NCI-H1417 treated with DMSO at 0.1 percent for 48 hours (cell line): ENCODE results near the gene HAP1.

ENCODE experiments used
- DNase-seq: peaks from one replicate; lab custom pipeline; 2025; lab: John Stamatoyannopoulos, UW

Gene HAP1

GRCh38 chr17:41762841-41763240 is 28.4 kb upstream of the HAP1 start:
- DNase-seq: no peak

DNA sequence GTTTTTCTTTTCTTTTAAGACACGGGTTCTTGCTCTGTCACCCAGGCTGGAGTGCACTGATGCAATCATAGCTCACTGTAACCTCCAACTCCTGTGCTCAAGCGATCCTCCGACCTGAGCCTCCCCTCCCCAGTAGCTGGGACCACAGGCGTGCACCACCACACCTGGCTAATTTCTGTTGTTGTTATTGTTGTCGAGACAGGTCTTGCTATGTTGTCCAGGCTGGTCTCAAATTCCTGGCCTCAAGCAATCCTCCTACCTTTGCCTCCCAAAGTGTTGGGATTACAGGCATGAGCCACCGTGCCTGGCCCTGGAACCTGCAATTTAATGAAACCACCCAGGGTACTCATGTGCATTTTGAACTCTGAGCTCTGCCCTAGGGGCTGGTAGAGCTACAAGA is 27.9 kb upstream of the HAP1 start:
- no peak for DNase-seq

GRCh38 chr17:41760878-41761277 is 26.4 kb upstream of the HAP1 start:
- no peak for DNase-seq

GRCh38 chr17:41758601-41759000 is 24.2 kb upstream of the HAP1 start:
- DNase-seq: no peak

DNA sequence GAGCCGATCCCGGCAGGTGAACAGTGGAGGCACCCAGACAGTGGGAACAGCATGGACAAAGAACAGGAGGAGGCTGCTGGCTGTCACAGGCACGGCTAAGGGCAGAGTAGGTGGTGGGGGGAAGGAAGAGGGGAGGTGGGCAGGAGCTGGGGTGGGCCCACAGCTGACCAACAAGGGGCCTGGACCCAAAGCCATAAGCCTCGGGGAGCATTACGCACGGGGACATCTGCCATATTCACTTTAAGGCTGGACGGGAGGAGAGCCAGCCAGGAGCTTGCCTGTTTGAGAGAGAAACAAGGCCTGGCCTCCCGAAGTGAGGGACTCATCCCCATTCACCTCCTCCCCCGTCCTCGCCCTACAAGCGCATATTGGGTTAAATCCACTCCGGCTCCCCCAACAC is 19.6 kb upstream of the HAP1 start:
- no peak for DNase-seq

- DNase-seq: no peak
Measured at GRCh38 chr17:41751288-41751687, 16.8 kb upstream of the HAP1 start.

GRCh38 chr17:41750862-41751261 is 16.4 kb upstream of the HAP1 start:
- DNase-seq: no peak

DNA sequence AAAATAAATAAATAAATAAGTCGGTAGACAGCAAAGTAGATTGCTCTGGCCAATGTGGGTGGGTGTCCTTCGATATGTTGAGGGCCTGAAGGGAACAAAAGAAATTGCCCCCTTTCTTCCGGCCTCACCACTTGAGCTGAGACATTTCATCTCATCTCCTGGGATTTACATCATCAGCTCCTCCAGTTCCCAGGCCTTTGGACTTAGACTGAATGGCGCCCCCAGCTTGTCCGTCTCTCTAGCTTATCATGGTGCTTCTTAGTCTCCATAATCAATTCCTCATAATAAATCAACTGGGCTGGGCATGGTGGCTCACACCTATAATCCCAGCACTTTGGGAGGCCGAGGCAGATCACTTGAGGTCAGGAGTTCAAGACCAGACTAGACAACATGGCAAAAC is 13.8 kb upstream of the HAP1 start:
- no peak for DNase-seq

- DNase-seq: no peak
Measured at GRCh38 chr17:41741709-41742108, 7.3 kb upstream of the HAP1 start.

DNA sequence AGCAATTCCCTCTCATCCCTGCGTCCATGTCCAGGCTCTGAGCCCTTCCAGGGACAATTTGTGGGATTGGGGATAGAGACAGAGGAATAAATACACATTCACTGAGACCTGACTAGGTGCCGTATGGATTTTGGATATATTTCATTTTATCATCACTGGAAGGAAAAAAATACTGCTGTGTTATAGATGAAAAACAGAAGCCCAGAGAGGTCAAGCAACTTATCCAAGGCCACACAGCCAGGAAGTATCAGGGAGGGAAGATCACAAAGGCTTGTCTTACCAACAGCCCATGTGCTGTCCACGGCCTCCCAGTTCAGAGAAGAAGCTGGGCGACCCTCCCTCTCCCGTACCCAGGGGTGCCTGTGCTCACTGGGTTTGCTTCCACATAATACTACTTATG is 6.1 kb upstream of the HAP1 start:
- DNase-seq: no peak

- no peak for DNase-seq
Measured at GRCh38 chr17:41739661-41740352, 5.4 kb upstream of the HAP1 start.

GRCh38 chr17:41738801-41739112 is 4.3 kb upstream of the HAP1 start:
- DNase-seq: no peak

DNA sequence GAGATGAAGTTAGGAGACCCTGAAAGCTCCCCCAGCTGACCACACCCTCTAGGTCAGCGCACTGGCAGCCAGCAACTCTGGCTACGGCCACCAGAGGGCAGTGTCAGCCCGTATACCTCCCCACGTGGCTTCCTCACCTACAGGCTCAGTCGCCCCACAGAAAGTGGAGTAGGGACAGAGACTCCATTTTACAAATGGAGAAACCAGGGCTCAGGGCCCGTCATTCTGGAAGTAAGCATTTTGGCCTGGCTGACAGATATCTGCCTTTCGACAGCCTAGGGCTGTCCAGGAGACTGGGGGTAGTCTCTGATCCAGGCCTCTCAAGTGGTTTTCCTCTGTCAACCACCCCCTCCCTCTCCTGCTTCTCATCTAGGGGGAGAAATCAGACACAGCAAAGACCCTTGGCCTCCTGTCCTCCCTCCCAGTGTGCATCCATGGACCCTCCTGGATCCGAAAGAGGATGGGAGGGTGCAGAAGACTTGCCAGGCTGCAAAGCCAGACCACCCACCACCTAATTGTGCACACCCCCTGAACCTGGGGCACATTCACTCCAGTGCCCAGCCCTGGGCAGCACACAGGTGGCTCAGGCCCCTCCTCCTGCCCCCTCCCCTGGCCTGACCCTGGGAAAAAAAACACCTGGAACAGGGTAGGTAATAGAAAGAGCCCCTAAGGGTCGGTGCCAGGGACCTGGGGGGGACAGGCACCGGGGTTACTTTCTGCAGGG is 3.8 kb upstream of the HAP1 start:
- no peak for DNase-seq

DNA sequence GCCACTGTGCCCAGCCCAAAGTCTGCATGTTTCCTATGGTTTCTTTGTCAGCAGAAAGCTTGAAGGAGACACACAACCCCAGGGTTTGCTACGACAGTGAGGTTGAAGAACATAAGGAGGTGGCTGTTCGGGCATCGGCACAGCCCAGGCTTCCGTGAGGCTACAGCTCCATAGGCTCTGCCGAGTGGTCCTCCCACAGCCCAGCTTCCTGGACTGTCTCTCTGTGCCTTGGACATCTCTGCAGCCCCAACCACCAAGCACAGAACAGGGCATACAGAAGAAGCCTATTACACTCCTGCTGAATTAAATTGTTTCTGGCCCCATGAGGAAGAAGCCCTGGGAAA is 3.2 kb upstream of the HAP1 start:
- no peak for DNase-seq

DNA sequence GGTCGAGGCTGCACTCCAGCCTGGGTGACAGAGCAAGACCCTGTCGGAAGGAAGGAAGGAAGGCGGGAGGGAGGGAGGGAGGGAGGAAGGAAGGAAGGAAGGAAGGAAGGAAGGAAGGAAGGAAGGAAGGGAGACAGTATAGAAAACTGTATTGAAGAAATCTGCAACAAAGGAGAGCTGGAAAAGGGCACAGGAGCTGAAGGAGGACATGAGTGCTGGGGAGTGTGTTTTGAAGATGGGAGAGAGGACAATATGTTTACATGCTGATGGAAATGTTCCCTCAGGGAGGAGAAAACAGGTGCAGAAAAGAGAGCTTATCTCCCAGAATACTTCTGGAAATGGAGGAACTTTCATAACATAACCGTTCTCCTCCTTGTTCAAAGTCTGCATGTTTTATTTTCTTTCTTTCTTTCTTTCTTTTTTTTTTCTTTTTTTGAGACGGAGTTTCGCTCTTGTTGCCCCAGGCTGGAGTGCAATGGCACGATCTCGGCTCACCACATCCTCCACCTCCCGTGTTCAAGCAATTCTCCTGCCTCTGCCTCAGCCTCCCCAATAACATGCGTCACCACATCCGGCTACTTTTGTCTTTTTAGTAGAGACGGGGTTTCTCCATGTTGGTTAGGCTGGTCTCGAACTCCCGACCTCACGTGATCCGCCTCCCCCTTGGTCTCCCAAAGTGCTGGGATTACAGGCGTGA is 2.7 kb upstream of the HAP1 start:
- no peak for DNase-seq

DNA sequence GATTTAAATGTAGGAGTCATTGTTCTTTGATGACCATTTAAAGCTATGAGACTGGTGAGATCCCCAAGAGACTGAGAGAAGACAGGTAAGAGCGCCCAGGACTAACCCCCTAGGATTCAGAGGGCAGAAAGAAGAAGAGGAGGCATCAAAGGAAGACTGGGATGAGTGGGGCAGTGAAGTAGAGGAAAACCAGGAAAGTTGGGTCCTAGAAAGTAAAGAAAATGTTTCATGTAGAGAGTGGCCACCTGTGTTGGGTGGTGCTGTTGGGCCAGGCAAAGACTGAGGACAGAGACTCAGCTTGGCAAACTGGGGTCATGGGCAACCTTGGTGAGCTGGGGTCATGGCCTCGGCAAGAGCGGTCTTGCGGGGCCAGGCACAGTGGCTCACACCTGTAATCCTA is 1.3 kb upstream of the HAP1 start:
- no peak for DNase-seq

DNA sequence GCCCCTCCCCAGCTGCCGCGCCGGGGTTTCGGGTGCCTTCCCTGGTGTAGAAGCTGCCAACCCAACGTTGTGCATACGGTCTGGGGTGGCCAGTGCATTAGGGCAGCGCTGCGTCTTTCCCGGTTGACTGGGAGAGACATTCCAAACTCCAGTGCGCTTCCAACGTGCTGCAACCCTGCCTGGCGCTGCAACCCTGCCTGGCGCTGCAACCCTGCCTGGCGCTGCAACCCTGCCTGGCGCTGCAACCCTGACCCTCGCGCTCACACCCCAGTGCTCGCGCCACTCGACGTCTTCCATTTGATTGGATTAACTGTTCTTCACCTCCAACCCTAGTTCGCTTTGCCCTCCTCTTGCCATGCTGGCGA is 488 bp upstream of the HAP1 start:
- DNase-seq: no peak

- no peak for DNase-seq
Measured at GRCh38 chr17:41733348-41734138, 900 bp downstream of the HAP1 start.

- DNase-seq: no peak
Measured at GRCh38 chr17:41731836-41732235, 2.6 kb downstream of the HAP1 start.

GRCh38 chr17:41730479-41730878 is 4.0 kb downstream of the HAP1 start:
- no peak for DNase-seq

DNA sequence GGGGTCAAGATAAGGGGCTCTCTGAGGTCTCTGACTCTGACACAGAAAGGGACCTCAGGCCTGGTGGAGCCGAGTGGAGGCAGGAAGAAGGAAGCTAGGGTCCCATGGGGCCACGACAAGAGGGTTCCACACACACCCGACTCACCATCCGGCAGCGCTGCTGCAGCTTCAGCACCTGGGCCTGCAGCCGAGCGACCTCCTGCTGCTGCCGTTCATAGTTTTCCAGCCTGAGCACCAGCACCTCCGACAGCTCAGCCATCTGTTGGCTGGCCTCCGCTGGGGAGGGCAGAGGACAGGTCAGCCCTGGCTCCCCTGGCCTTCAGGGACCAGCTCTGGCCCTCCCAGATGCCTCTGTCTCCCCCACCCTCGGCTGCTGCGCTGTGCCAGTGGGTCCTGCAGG is 6.4 kb downstream of the HAP1 start:
- no peak for DNase-seq

GRCh38 chr17:41725134-41725533 is 9.3 kb downstream of the HAP1 start:
- DNase-seq: no peak

DNA sequence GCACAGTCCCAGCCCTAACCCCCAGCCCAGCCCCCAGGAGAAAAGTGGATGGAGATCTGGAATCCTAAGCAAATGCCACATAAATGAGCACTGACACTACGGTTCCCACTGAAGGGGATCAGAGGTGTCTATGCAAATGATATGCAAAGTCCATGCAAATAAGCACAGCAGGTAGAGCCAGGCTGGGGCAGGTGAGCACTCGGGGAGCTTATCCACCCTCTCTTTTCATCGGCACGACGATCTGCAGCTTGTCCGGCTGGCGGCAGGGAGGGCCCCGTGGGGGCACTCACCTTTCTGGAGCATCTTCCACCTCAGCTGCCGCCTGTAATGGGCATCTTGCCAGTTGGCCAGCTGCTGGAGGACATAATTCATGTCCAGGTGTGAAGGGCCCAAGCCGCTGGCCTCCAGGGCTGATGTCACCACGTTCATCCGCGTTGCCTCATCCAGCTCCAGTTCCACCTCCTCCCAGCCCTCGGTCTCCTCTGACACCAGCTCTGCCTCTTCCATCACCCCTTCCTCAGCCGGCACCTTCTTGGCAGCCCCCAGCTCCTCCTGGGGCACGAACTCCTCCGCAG is 9.9 kb downstream of the HAP1 start:
- no peak for DNase-seq
